WTC11 (cell line): Measurements from ENCODE around the gene BABAM2. TPM values are rescaled to one million over a fixed set of nuclear protein-coding genes. Genes with fewer than 3 reads are reported as not detected.

ENCODE experiments used
- ATAC-seq: fragments of 200-7000 bp; cut with Tn5 transposase; 2 replicates; pipeline ENCODE4 v1.10.0; 2021; ENCODE audit warnings: mild to moderate bottlenecking, moderate library complexity
- CTCF ChIA-PET: fragments of 300-600 bp; sonication (Branson Sonifier 250); formaldehyde crosslinking; loops from one replicate; lab custom pipeline; 2021; ENCODE audit warnings: antibody characterized with exemption; lab: Charles Lee
- POLR2A ChIA-PET: fragments of 350-600 bp; sonication (Branson Sonifier 250); formaldehyde crosslinking; loops from one replicate; lab custom pipeline; 2021; ENCODE audit warnings: antibody characterized with exemption; lab: Charles Lee
- DNase-seq: peaks from one replicate; pipeline ENCODE4 v3.0.0; 2021; ENCODE audit warnings: low spot score
- H3K27ac Mint-ChIP-seq: 2 replicates; pipeline ENCODE4 v1.8.0; 2021; ENCODE audit warnings: mixed read lengths
- H3K27me3 Mint-ChIP-seq: 2 replicates; pipeline ENCODE4 v1.8.0; 2021; ENCODE audit warnings: low read depth, mild to moderate bottlenecking, moderate library complexity, mixed read lengths
- H3K36me3 Mint-ChIP-seq: 2 replicates; pipeline ENCODE4 v1.8.0; 2021; ENCODE audit warnings: mixed read lengths
- H3K4me1 Mint-ChIP-seq: 2 replicates; pipeline ENCODE4 v1.8.0; 2022; ENCODE audit warnings: mixed read lengths
- H3K4me3 Mint-ChIP-seq: 2 replicates; pipeline ENCODE4 v1.8.0; 2021; ENCODE audit warnings: mild to moderate bottlenecking, moderate library complexity, mixed read lengths
- H3K9me3 Mint-ChIP-seq: 2 replicates; pipeline ENCODE4 v1.8.0; 2021; ENCODE audit warnings: mixed read lengths
- ELF4 ChIP-seq: sonication (generic); formaldehyde crosslinking; IDR thresholded peaks from 2 replicates; pipeline ENCODE4 v1.8.1; 2022; ENCODE audit warnings: low read depth, mild to moderate bottlenecking, moderate library complexity, missing genetic modification reagents
- EMX1 ChIP-seq: fragments of 250-450 bp; sonication (Bioruptor Pico); IDR thresholded peaks from 2 replicates; pipeline ENCODE4 v1.8.0; 2021; ENCODE audit warnings: mild to moderate bottlenecking
- FOXJ3 ChIP-seq: sonication (generic); formaldehyde crosslinking; IDR thresholded peaks from 2 replicates; pipeline ENCODE4 v1.9.0; 2021; ENCODE audit warnings: missing genetic modification reagents, mild to moderate bottlenecking, borderline replicate concordance
- FOXP1 ChIP-seq: sonication (generic); formaldehyde crosslinking; IDR thresholded peaks from 2 replicates; pipeline ENCODE4 v1.8.0; 2022; ENCODE audit warnings: missing genetic modification reagents, mild to moderate bottlenecking, moderate library complexity, borderline replicate concordance
- GRHL2 ChIP-seq: fragments of 250-450 bp; sonication (Bioruptor Pico); IDR thresholded peaks from 2 replicates; pipeline ENCODE4 v1.8.0; 2022; ENCODE audit warnings: mild to moderate bottlenecking, moderate library complexity; ENCODE audit not compliant: insufficient replicate concordance, severe bottlenecking
- GTF2I ChIP-seq: fragments of 250-450 bp; sonication (Bioruptor Pico); conservative IDR thresholded peaks from 2 replicates; pipeline ENCODE4 v1.4.0; 2021; ENCODE audit warnings: mild to moderate bottlenecking
- NR1H2 ChIP-seq: sonication (generic); formaldehyde crosslinking; IDR thresholded peaks from 2 replicates; pipeline ENCODE4 v1.9.0; 2021; ENCODE audit warnings: mild to moderate bottlenecking, moderate library complexity, missing genetic modification reagents
- NR3C1 ChIP-seq: sonication (generic); formaldehyde crosslinking; conservative IDR thresholded peaks from 2 replicates; pipeline ENCODE4 v1.8.1; 2023; ENCODE audit warnings: low read depth, mild to moderate bottlenecking, missing genetic modification reagents
- RORB ChIP-seq: fragments of 250-450 bp; sonication (Bioruptor Pico); IDR thresholded peaks from 2 replicates; pipeline ENCODE4 v1.9.0; 2021; ENCODE audit warnings: mild to moderate bottlenecking
- ZNF423 ChIP-seq: fragments of 250-450 bp; sonication (Bioruptor Pico); IDR thresholded peaks from 2 replicates; pipeline ENCODE4 v2.1.2; 2022; ENCODE audit warnings: mild to moderate bottlenecking, moderate library complexity
- total RNA-seq: library from RNA; stranded (reverse); gene quantifications from 3 replicates; pipeline ENCODE4 v1.2.3, GENCODE V29; 2021
- TF ChIP-seq, protein P1 (sequence below): sonication (generic); formaldehyde crosslinking; IDR thresholded peaks from 2 replicates; pipeline ENCODE4 v1.8.0; 2023; ENCODE audit warnings: mild to moderate bottlenecking, missing genetic modification reagents
- TF ChIP-seq, protein P2 (sequence below): fragments of 200-600 bp; IDR thresholded peaks from 2 replicates; pipeline ENCODE4 v1.8.0; 2022; ENCODE audit warnings: antibody characterized with exemption
- TF ChIP-seq, protein P3 (sequence below): sonication (generic); formaldehyde crosslinking; IDR thresholded peaks from 2 replicates; pipeline ENCODE4 v1.8.1; 2022; ENCODE audit warnings: low read depth, missing genetic modification reagents, borderline replicate concordance
- TF ChIP-seq, protein P4 (sequence below): sonication (generic); formaldehyde crosslinking; conservative IDR thresholded peaks from 2 replicates; pipeline ENCODE4 v1.8.1; 2023; ENCODE audit warnings: mild to moderate bottlenecking, low read depth, missing genetic modification reagents, moderate library complexity
- TF ChIP-seq, protein P5 (sequence below): fragments of 250-450 bp; sonication (Bioruptor Pico); IDR thresholded peaks from 2 replicates; pipeline ENCODE4 v1.9.0; 2021; ENCODE audit warnings: mild to moderate bottlenecking, borderline replicate concordance
- TF ChIP-seq, protein P6 (sequence below): fragments of 250-450 bp; sonication (Bioruptor Pico); IDR thresholded peaks from 2 replicates; pipeline ENCODE4 v1.9.0; 2021; ENCODE audit warnings: mild to moderate bottlenecking

Gene BABAM2
- total RNA-seq, 1 experiment from 2014 or later: 16.5 TPM

DNA sequence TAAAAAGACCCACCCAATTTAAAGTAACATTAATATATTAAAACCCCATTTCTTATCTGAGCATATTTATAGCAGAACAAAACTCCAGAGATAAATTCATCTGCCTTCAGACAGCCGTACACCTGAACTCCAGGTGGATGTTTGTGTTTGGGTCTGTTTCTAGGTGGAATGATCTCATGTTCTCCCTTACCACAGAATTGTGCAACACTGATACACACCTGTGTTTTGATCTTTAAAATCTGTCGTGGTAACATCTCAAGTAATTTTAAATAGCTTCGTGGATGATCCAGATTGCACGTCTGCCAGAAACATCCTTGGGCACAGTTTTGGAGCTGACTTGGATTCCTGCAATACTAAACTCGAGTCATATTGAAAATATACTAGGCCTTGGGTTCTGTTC is 294.6 kb downstream of the BABAM2 start (continued):
- TF ChIP-seq, protein P1, sequence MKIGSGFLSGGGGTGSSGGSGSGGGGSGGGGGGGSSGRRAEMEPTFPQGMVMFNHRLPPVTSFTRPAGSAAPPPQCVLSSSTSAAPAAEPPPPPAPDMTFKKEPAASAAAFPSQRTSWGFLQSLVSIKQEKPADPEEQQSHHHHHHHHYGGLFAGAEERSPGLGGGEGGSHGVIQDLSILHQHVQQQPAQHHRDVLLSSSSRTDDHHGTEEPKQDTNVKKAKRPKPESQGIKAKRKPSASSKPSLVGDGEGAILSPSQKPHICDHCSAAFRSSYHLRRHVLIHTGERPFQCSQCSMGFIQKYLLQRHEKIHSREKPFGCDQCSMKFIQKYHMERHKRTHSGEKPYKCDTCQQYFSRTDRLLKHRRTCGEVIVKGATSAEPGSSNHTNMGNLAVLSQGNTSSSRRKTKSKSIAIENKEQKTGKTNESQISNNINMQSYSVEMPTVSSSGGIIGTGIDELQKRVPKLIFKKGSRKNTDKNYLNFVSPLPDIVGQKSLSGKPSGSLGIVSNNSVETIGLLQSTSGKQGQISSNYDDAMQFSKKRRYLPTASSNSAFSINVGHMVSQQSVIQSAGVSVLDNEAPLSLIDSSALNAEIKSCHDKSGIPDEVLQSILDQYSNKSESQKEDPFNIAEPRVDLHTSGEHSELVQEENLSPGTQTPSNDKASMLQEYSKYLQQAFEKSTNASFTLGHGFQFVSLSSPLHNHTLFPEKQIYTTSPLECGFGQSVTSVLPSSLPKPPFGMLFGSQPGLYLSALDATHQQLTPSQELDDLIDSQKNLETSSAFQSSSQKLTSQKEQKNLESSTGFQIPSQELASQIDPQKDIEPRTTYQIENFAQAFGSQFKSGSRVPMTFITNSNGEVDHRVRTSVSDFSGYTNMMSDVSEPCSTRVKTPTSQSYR (CRISPR knock-in tag): no peak
- TF ChIP-seq, protein P2, sequence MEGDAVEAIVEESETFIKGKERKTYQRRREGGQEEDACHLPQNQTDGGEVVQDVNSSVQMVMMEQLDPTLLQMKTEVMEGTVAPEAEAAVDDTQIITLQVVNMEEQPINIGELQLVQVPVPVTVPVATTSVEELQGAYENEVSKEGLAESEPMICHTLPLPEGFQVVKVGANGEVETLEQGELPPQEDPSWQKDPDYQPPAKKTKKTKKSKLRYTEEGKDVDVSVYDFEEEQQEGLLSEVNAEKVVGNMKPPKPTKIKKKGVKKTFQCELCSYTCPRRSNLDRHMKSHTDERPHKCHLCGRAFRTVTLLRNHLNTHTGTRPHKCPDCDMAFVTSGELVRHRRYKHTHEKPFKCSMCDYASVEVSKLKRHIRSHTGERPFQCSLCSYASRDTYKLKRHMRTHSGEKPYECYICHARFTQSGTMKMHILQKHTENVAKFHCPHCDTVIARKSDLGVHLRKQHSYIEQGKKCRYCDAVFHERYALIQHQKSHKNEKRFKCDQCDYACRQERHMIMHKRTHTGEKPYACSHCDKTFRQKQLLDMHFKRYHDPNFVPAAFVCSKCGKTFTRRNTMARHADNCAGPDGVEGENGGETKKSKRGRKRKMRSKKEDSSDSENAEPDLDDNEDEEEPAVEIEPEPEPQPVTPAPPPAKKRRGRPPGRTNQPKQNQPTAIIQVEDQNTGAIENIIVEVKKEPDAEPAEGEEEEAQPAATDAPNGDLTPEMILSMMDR: no peak
- TF ChIP-seq ELF4 (CRISPR knock-in tag) (no peak), ZNF423 (no peak), FOXP1 (CRISPR knock-in tag) (no peak)
- TF ChIP-seq, protein P3, sequence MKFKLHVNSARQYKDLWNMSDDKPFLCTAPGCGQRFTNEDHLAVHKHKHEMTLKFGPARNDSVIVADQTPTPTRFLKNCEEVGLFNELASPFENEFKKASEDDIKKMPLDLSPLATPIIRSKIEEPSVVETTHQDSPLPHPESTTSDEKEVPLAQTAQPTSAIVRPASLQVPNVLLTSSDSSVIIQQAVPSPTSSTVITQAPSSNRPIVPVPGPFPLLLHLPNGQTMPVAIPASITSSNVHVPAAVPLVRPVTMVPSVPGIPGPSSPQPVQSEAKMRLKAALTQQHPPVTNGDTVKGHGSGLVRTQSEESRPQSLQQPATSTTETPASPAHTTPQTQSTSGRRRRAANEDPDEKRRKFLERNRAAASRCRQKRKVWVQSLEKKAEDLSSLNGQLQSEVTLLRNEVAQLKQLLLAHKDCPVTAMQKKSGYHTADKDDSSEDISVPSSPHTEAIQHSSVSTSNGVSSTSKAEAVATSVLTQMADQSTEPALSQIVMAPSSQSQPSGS (CRISPR knock-in tag): no peak

DNA sequence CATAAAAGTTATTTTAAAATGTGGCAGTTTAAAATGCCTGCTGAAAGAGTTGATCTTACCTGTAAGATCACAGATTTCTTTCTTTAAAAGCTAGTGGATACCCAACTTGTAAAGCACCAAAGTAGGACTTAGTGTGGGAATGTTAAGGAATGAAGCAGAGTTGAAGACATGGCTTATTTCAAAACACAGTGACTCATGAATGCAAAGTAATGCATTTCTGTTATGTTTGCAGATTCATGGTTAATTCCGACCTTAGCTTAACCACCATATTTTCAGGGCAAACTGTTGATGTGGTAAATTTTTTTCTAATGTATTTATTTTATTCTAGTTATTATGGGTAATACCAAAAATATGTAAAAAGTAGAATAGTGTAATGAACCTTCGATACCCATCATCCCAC is 295.4 kb downstream of the BABAM2 start:
- POLR2A ChIA-PET: no interaction called here
- H3K27me3 Mint-ChIP-seq: no peaks in the 10 kb centered on the region
- peaks cover 6% of the 10 kb centered on the region; the same call in 1 of the 2 replicates for H3K9me3 Mint-ChIP-seq
- ATAC-seq (no peak), DNase-seq (no peak)
- H3K4me1 Mint-ChIP-seq: no peaks in the 10 kb centered on the region
- CTCF ChIA-PET: no interaction called here
- no peak overlapping the region for H3K4me3 Mint-ChIP-seq
- H3K36me3 Mint-ChIP-seq: no peaks in the 10 kb centered on the region
- no peak overlapping the region for H3K27ac Mint-ChIP-seq
- no peak for TF ChIP-seq ELF4 (CRISPR knock-in tag)

DNA sequence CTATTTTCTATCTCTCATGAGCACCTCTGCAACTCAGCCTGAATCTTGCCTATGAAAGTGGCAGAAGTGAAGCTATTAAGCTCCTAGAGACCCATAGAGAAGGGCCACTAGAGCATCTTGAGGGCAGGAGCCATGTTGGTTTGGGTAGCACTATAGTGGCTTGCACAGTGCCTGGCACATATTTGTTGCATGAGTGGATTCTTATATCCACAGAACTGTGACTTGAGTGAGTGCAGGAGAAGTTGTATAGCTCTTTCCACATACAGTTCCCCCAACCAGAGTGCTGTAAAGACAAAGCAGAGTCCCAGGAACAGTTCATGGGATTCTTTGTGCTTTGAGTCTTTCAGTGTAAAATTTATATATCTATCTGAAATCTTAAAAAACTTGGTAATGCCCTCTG is 296.7 kb downstream of the BABAM2 start:
- CTCF ChIA-PET: no interaction called here
- no peaks in the 10 kb centered on the region for H3K27me3 Mint-ChIP-seq
- no peaks in the 10 kb centered on the region for H3K36me3 Mint-ChIP-seq
- DNase-seq: no peak
- no peak overlapping the region for H3K4me3 Mint-ChIP-seq
- no peak for ATAC-seq
- POLR2A ChIA-PET: no interaction called here
- H3K4me1 Mint-ChIP-seq: no peaks in the 10 kb centered on the region
- H3K27ac Mint-ChIP-seq: no peak overlapping the region
- H3K9me3 Mint-ChIP-seq: peaks cover 9% of the 10 kb centered on the region; the same call in 1 of the 2 replicates
- no peak for TF ChIP-seq NR3C1 (CRISPR knock-in tag)
- TF ChIP-seq, protein P4, sequence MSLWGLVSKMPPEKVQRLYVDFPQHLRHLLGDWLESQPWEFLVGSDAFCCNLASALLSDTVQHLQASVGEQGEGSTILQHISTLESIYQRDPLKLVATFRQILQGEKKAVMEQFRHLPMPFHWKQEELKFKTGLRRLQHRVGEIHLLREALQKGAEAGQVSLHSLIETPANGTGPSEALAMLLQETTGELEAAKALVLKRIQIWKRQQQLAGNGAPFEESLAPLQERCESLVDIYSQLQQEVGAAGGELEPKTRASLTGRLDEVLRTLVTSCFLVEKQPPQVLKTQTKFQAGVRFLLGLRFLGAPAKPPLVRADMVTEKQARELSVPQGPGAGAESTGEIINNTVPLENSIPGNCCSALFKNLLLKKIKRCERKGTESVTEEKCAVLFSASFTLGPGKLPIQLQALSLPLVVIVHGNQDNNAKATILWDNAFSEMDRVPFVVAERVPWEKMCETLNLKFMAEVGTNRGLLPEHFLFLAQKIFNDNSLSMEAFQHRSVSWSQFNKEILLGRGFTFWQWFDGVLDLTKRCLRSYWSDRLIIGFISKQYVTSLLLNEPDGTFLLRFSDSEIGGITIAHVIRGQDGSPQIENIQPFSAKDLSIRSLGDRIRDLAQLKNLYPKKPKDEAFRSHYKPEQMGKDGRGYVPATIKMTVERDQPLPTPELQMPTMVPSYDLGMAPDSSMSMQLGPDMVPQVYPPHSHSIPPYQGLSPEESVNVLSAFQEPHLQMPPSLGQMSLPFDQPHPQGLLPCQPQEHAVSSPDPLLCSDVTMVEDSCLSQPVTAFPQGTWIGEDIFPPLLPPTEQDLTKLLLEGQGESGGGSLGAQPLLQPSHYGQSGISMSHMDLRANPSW (CRISPR knock-in tag): no peak
- no peak for TF ChIP-seq NR1H2 (CRISPR knock-in tag)
- no peak for TF ChIP-seq EMX1 (CRISPR knock-in tag)
- no peak for TF ChIP-seq GRHL2
- no peak for TF ChIP-seq GTF2I (CRISPR knock-in tag)
- TF ChIP-seq FOXJ3 (CRISPR knock-in tag): no peak
- TF ChIP-seq, protein P5, sequence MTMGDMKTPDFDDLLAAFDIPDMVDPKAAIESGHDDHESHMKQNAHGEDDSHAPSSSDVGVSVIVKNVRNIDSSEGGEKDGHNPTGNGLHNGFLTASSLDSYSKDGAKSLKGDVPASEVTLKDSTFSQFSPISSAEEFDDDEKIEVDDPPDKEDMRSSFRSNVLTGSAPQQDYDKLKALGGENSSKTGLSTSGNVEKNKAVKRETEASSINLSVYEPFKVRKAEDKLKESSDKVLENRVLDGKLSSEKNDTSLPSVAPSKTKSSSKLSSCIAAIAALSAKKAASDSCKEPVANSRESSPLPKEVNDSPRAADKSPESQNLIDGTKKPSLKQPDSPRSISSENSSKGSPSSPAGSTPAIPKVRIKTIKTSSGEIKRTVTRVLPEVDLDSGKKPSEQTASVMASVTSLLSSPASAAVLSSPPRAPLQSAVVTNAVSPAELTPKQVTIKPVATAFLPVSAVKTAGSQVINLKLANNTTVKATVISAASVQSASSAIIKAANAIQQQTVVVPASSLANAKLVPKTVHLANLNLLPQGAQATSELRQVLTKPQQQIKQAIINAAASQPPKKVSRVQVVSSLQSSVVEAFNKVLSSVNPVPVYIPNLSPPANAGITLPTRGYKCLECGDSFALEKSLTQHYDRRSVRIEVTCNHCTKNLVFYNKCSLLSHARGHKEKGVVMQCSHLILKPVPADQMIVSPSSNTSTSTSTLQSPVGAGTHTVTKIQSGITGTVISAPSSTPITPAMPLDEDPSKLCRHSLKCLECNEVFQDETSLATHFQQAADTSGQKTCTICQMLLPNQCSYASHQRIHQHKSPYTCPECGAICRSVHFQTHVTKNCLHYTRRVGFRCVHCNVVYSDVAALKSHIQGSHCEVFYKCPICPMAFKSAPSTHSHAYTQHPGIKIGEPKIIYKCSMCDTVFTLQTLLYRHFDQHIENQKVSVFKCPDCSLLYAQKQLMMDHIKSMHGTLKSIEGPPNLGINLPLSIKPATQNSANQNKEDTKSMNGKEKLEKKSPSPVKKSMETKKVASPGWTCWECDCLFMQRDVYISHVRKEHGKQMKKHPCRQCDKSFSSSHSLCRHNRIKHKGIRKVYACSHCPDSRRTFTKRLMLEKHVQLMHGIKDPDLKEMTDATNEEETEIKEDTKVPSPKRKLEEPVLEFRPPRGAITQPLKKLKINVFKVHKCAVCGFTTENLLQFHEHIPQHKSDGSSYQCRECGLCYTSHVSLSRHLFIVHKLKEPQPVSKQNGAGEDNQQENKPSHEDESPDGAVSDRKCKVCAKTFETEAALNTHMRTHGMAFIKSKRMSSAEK (CRISPR knock-in tag): no peak
- no peak for TF ChIP-seq RORB (CRISPR knock-in tag)
- TF ChIP-seq, protein P6, sequence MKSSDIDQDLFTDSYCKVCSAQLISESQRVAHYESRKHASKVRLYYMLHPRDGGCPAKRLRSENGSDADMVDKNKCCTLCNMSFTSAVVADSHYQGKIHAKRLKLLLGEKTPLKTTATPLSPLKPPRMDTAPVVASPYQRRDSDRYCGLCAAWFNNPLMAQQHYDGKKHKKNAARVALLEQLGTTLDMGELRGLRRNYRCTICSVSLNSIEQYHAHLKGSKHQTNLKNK (CRISPR knock-in tag): no peak
